Gastroesophageal sphincter (tissue), 3 donors: Measurements from ENCODE around the gene MAPK1.

Experiments
- CTCF ChIP-seq, 4 experiments: fragments of 200-600 bp in 2 of 4; fragments of 450-650 bp in 2 of 4; sonication (generic) in 1 of 4; IDR thresholded peaks; one replicate each; pipeline ENCODE4 v1.5.1; 2017 to 2019; ENCODE audit warnings: antibody characterized with exemption in 4 of 4, mild to moderate bottlenecking in 2 of 4, moderate library complexity in 2 of 4
- EP300 ChIP-seq: sonication (generic); formaldehyde crosslinking; IDR thresholded peaks from one replicate; pipeline ENCODE4 v1.6.1; 2017; ENCODE audit warnings: antibody characterized with exemption, mild to moderate bottlenecking
- POLR2A ChIP-seq, 2 donors: fragments of 450-650 bp; IDR thresholded peaks; one replicate each; pipeline ENCODE4 v1.6.1; 2017; ENCODE audit warnings: antibody characterized with exemption in 2 of 2, mild to moderate bottlenecking in 2 of 2, moderate library complexity in 1 of 2

GRCh38 chr22:21855676-21856075 lies 11.8 kb downstream of the MAPK1 start:
- TF ChIP-seq POLR2A (IDR thresholded peaks at IDR 0.05) (no peak), CTCF (IDR thresholded peaks at IDR 0.05) (no peak), EP300 (no peak)
